Body of pancreas (tissue), 4 donors: ENCODE results near the gene ZC3H7A.

ENCODE experiments used
- POLR2A ChIP-seq, 3 donors: fragments of 450-650 bp; IDR thresholded peaks; one replicate each; pipeline ENCODE4 v1.6.1; 2016; ENCODE audit warnings: antibody characterized with exemption in 3 of 3, mild to moderate bottlenecking in 2 of 3
- TF ChIP-seq, protein P1 (sequence below), 7 experiments: fragments of 450-650 bp in 4 of 7; fragments of 200-600 bp in 3 of 7; sonication (generic) in 3 of 7; IDR thresholded peaks; one replicate each; pipeline ENCODE4 v1.5.1; 2016 to 2019; ENCODE audit warnings: antibody characterized with exemption in 7 of 7

DNA sequence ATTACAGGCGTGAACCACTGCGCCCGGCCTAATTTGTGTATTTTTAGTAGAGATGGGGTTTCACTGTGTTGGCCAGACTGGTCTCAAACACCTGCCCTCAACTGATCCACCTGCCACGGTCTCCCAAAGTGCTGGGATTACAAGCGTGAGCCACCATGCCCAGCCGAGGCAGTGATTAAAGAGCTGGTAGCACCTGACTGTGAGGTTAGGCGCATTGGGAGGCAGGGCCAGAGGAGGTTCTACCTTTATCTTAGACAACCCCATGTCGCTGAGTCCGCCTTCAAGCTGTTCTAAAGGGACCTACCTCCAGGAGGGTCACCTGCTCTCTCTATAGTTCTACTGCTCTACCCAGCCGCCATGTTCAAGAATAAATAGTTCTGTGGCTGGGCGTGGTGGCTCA, 46.1 kb upstream of the ZC3H7A start:
- TF ChIP-seq, protein P1, sequence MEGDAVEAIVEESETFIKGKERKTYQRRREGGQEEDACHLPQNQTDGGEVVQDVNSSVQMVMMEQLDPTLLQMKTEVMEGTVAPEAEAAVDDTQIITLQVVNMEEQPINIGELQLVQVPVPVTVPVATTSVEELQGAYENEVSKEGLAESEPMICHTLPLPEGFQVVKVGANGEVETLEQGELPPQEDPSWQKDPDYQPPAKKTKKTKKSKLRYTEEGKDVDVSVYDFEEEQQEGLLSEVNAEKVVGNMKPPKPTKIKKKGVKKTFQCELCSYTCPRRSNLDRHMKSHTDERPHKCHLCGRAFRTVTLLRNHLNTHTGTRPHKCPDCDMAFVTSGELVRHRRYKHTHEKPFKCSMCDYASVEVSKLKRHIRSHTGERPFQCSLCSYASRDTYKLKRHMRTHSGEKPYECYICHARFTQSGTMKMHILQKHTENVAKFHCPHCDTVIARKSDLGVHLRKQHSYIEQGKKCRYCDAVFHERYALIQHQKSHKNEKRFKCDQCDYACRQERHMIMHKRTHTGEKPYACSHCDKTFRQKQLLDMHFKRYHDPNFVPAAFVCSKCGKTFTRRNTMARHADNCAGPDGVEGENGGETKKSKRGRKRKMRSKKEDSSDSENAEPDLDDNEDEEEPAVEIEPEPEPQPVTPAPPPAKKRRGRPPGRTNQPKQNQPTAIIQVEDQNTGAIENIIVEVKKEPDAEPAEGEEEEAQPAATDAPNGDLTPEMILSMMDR (IDR thresholded peaks at IDR 0.05): no peak
- TF ChIP-seq POLR2A (IDR thresholded peaks at IDR 0.05): no peak
